CD4-positive, alpha-beta T cell (primary cell): ENCODE results near the gene GALM. TPM values are rescaled to one million over a fixed set of nuclear protein-coding genes. Genes with fewer than 3 reads are reported as not detected.
"Not testable (repeated sequence)": the region's sequence is repeated elsewhere in the genome, so short reads cannot be mapped to it uniquely, and the experiment has no call there.

Source experiments
- ATAC-seq: fragments of 200-7000 bp; cut with Tn5 transposase; one replicate; pipeline ENCODE4 v1.10.0; 2022; ENCODE audit warnings: mild to moderate bottlenecking; ENCODE audit not compliant: poor library complexity
- CTCF ChIA-PET: fragments of 350-600 bp; sonication (Branson Sonifier 250); formaldehyde crosslinking; loops from one replicate; lab custom pipeline; 2021; ENCODE audit warnings: antibody characterized with exemption, inconsistent platforms; lab: Charles Lee
- POLR2A ChIA-PET: fragments of 350-600 bp; sonication (Branson Sonifier 250); formaldehyde crosslinking; loops from one replicate; lab custom pipeline; 2021; ENCODE audit warnings: antibody characterized with exemption, inconsistent platforms; lab: Charles Lee
- DNase-seq, 14 experiments: peaks; one replicate each; pipeline ENCODE4 v3.0.0-alpha.2; 2013 to 2020; ENCODE audit warnings: mixed read lengths in 2 of 14
- H3K27ac ChIP-seq, 2 donors: one replicate each; pipeline versions ENCODE4 v1.5.1 to v1.7.0; 2013; ENCODE audit warnings: low read length in 2 of 2, low read depth in 1 of 2, mild to moderate bottlenecking in 1 of 2
- H3K27me3 ChIP-seq, 2 experiments: 1 replicate in 1 of 2; 2 replicates in 1 of 2; pipeline versions ENCODE4 v1.6.1 to v1.7.0; 2013; ENCODE audit warnings: low read length in 2 of 2, control low read depth in 1 of 2, mild to moderate bottlenecking in 1 of 2, moderate library complexity in 1 of 2; ENCODE audit not compliant: insufficient read depth in 2 of 2, control insufficient read depth in 1 of 2
- H3K36me3 ChIP-seq: one replicate; pipeline ENCODE4 v1.6.1; 2013; ENCODE audit warnings: low read length, control low read depth; ENCODE audit not compliant: insufficient read depth
- H3K4me1 ChIP-seq: one replicate; pipeline ENCODE4 v1.6.1; 2013; ENCODE audit warnings: low read length, control low read depth; ENCODE audit not compliant: insufficient read depth
- H3K4me3 ChIP-seq: one replicate; pipeline ENCODE4 v1.5.1; 2013; ENCODE audit warnings: mild to moderate bottlenecking, low read length, moderate library complexity
- H3K9me3 ChIP-seq, 2 experiments: 1 replicate in 1 of 2; 2 replicates in 1 of 2; pipeline versions ENCODE4 v1.6.1 to v1.7.0; 2013; ENCODE audit warnings: low read length in 2 of 2, mild to moderate bottlenecking in 2 of 2, control low read depth in 1 of 2, moderate library complexity in 1 of 2; ENCODE audit not compliant: control insufficient read depth in 1 of 2, insufficient read depth in 1 of 2
- H3K27ac Mint-ChIP-seq: one replicate; pipeline ENCODE4 v1.8.0; 2020; ENCODE audit warnings: mixed read lengths
- H3K27me3 Mint-ChIP-seq: one replicate; pipeline ENCODE4 v1.8.0; 2021; ENCODE audit warnings: mixed read lengths
- H3K36me3 Mint-ChIP-seq: one replicate; pipeline ENCODE4 v1.8.0; 2021; ENCODE audit warnings: low read depth, mixed read lengths
- H3K4me1 Mint-ChIP-seq: one replicate; pipeline ENCODE4 v1.8.0; 2021; ENCODE audit warnings: low read depth, mixed read lengths
- H3K4me3 Mint-ChIP-seq: one replicate; pipeline ENCODE4 v1.8.0; 2020; ENCODE audit warnings: mild to moderate bottlenecking, mixed read lengths
- H3K9me3 Mint-ChIP-seq: one replicate; pipeline ENCODE4 v1.8.0; 2020; ENCODE audit warnings: mixed read lengths
- CTCF ChIP-seq: fragments of 200-600 bp; IDR thresholded peaks from one replicate; pipeline ENCODE4 v1.8.0; 2022; ENCODE audit warnings: antibody characterized with exemption, mild to moderate bottlenecking
- intact Hi-C, 2 experiments: fragments of 100-400 bp; cut with DNase I in 1 of 2; cut with micrococcal nuclease in 1 of 2; formaldehyde crosslinking; loops; one replicate each; pipeline versions ENCODE4 v1.15.1 to v1.9.0; 2023 to 2025; cut with DNase I, micrococcal nuclease
- total RNA-seq, 174 experiments: library from RNA in 2 of 174; stranded (reverse) in 2 of 174; gene quantifications; one replicate each; pipeline ENCODE4 v1.2.3 and lab custom pipeline; 2021 to 2026

Gene GALM
- total RNA-seq, 2 experiments from 2014 or later = 5.9 to 7.0 TPM

DNA sequence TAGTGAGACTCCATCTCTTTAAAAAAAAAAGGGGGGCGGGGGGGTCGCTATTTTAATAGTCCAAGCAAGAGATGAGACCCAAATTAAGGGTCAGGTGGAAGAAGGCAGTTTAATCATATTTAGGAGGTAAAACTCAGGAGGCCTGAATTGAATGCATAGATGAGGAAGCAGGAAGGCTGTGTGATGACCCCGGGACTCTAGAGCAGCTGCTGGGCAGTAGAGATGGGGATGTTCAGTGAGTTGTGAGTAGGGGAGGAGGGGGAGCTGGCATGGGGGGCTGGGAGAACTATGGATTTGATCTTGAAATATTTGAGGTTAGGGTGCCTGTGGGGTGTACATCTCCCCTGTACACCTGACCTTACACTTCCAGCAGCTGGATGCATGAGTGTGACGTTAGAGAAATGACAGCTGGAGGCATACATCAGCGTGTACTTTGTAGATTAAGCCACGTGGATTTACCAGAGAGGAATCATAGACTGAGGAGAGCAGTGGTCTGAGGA, 41.0 kb downstream of the GALM start:
- Mint-ChIP-seq H3K9me3 (peaks cover 3% of the 10 kb centered on the region), H3K27ac (peak overlapping the region; percentile 48), H3K27me3 (no peaks in the 10 kb centered on the region), H3K4me3 (no peak overlapping the region), H3K4me1 (peaks cover 64% of the 10 kb centered on the region), H3K36me3 (peaks cover 38% of the 10 kb centered on the region)
- no peak for TF ChIP-seq CTCF
- Histone ChIP-seq H3K4me3 (no peak overlapping the region), H3K27ac (no peak overlapping the region), H3K36me3 (peaks cover 12% of the 10 kb centered on the region), H3K4me1 (peaks cover 67% of the 10 kb centered on the region), H3K9me3 (no peaks in the 10 kb centered on the region), H3K27me3 (no peaks in the 10 kb centered on the region)
- ChIA-PET POLR2A (interaction anchor here (1.0 to 1.5 kb wide), 2 partner anchors 11 to 36 kb away, joined by 3 to 4 read pairs; no protein-coding TSS in a partner anchor), CTCF (no interaction called here)
- intact Hi-C loops = loop anchor here in 1 of 2 experiments (5.0 kb wide), 1 partner anchor 105 kb away; the partner anchor contains the start of gene HNRNPLL
- DNase-seq (no peak), ATAC-seq (no peak)

GRCh38 chr2:38708491-38708890, 42.6 kb downstream of the GALM start:
- H3K4me3 ChIP-seq, H3K27me3 Mint-ChIP-seq, H3K9me3 Mint-ChIP-seq, H3K9me3 ChIP-seq, H3K27me3 ChIP-seq: not testable (repeated sequence)
- intact Hi-C loops = loop anchor here in 1 of 2 experiments (2.0 to 5.0 kb wide), 3 partner anchors 26 to 106 kb away; partner anchors contain the start of genes GALM and HNRNPLL
- ATAC-seq (peak; percentile 18), DNase-seq (peak in 3 of 14 experiments; percentile 29 to 55 (median 49))
- Mint-ChIP-seq H3K36me3 (peaks cover 42% of the 10 kb centered on the region), H3K4me1 (peaks cover 65% of the 10 kb centered on the region), H3K4me3 (peak overlapping the region; percentile 82), H3K27ac (peak overlapping the region; percentile 93)
- H3K27ac ChIP-seq = peak overlapping the region in 1 of 2 donors; percentile 46
- POLR2A ChIA-PET = interaction anchor here (0.6 to 3.2 kb wide), 6 partner anchors 10 to 150 kb away, joined by 3 to 20 read pairs (median 6); partner anchors contain the start of gene GALM
- peaks cover 64% of the 10 kb centered on the region for H3K4me1 ChIP-seq
- H3K36me3 ChIP-seq = peaks cover 19% of the 10 kb centered on the region
- CTCF ChIA-PET = interaction anchor here (1.0 to 1.5 kb wide), 4 partner anchors 17 to 127 kb away, joined by 3 to 6 read pairs (median 3); no protein-coding TSS in a partner anchor

DNA sequence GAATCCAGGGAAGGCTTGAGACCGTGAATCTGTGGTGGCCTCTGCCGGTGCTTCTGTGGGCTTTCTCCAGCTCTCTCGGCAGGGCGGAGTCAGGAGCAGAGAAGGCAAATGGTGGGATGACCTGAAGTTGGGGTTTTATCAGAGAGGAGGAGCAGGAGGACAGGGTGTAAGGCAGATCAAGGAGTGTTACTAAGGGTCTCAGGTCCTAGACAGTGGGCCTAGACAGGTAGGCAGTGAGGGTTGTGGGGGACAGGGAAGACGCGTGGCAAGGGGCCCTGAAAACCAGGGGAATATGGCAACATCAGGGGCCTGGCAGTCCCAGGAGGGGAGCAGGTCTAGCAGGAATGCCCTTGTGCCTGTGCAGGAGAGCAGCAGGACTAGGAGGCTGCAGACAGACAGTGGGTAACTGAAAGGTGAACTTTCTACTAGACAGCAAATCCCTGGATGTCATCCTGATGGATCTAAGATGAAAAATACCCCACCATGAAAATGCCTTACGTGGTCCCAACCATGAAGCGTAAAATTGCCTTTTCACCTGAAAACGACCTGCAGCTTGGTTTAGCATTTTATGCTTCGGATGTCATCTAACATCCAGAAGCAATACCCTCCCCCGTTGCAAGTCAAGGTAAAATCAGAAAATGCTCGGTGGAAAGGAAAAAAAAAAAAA, 43.1 kb downstream of the GALM start:
- peaks cover 41% of the 10 kb centered on the region for H3K36me3 Mint-ChIP-seq
- Histone ChIP-seq H3K4me3 (peak overlapping the region; percentile 2), H3K27me3 (no peaks in the 10 kb centered on the region), H3K27ac (peak overlapping the region in 1 of 2 donors; percentile 46), H3K36me3 (peaks cover 16% of the 10 kb centered on the region), H3K9me3 (no peaks in the 10 kb centered on the region), H3K4me1 (peaks cover 67% of the 10 kb centered on the region)
- no peak for TF ChIP-seq CTCF
- peaks cover 68% of the 10 kb centered on the region for H3K4me1 Mint-ChIP-seq
- no peaks in the 10 kb centered on the region for H3K27me3 Mint-ChIP-seq
- ATAC-seq = peak; percentile 15
- intact Hi-C loops = loop anchor here in 1 of 2 experiments (2.0 to 5.0 kb wide), 3 partner anchors 26 to 107 kb away; partner anchors contain the start of genes GALM and HNRNPLL
- H3K9me3 Mint-ChIP-seq = peaks cover 3% of the 10 kb centered on the region
- ChIA-PET CTCF (interaction anchor here (0.7 to 1.5 kb wide), 6 partner anchors 13 to 133 kb away, joined by 3 to 6 read pairs (median 3); no protein-coding TSS in a partner anchor), POLR2A (interaction anchor here (0.6 to 3.2 kb wide), 17 partner anchors 10 to 332 kb away, joined by 3 to 20 read pairs (median 5); partner anchors contain the start of genes ATL2, GALM, HNRNPLL and SRSF7)
- DNase-seq = peak in 1 of 14 experiments; percentile 36
- peak overlapping the region; percentile 93 for H3K27ac Mint-ChIP-seq
- H3K4me3 Mint-ChIP-seq = peak overlapping the region; percentile 82
